NCI-H2107 (cell line): ENCODE measurements around the gene TENM4.
A peak's percentile ranks its signal among the peaks of the same experiment; 100 is the strongest.

Experiments
- DNase-seq: peaks from one replicate; lab custom pipeline; 2025; lab: John Stamatoyannopoulos, UW

The TENM4 gene

DNA sequence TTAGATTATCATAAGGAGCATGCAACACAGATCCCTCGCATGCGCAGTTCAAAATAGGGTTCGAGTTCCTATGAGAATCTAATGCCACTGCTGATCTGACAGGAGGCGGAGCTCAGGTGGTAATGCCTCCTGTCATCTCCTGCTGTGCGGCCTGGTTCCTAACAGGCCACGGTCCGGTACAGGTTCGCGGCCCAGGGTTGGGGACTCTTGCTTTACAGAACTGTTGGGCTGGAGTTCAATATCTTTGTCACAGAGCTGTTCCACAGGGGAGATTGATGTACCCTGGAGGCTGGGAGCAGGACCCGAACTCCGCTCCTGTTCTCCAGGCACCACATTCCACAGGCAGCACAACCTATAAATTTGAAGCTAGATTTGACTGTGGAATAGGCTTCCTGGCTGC is 508.1 kb downstream of the TENM4 start:
- DNase-seq = no peak

DNA sequence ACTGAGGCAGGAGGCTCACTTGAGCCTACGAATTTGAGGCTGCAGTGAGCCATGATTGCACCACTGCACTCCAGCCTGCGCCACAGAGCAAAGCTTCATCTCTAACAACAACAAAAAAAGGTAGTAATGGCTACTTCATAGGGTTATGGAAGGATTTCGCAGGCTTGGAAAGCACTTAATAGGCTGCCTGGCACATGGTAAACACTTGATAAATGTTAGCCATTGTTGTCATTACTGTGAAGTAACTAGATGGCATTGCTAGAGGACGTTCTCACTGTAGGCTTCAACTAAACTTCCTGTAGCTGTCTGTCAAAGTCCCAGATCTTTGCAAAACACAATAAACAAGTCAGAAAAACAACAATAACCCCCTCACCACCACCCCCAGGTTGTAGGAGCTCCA is 508.9 kb downstream of the TENM4 start:
- DNase-seq = no peak

DNA sequence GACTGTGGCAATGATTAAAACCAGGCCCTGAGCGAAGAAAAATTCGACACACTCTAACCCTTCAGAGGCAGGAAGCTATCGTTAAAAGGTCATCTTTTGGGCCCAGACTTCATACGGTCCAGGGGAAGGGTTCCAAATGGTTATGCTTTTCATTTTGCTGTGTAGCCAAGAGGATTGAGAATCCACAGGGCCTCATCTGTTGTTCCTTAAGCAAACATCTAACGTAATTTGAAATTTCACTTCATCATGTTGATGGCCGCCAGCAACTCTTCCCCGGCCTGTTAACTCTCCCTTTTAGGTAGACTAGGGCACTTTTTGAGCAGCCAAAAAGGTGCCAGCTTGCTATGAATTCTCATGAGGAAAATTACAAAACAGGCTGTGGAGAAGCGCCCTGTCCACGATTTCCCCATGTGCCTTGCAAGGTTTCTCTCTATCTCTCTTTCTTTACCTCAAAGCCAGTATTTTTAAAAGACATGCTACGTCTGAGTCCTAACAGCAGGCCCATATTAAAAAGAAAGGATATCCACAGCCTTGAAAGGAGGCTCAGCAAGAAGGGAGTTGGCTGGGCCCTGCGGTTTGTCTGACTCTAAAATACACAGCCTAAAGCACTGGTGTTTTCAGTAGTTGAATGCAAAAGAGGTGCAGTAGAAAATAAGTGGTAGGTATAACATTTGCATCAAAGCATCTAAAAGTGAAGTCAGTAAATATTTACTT is 509.9 kb downstream of the TENM4 start:
- no peak for DNase-seq

DNA sequence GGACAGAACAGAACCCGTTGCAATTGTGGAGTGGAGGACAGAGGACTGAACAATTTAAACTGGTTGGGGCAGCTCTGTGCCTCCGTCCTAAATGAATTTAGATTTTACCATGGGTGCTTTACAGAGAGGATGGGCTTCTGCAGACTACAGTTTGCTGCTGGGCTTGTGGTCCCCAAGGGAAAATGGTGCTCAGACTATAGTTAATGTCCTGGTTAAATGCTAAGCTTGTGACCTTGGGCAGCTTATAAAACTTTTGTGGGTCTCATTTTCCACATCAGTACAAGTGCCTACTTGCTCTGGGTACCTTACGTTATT is 511.0 kb downstream of the TENM4 start:
- DNase-seq = no peak

- DNase-seq = no peak
Observed at GRCh38 chr11:78929207-78929905, 511.5 kb downstream of the TENM4 start.

DNA sequence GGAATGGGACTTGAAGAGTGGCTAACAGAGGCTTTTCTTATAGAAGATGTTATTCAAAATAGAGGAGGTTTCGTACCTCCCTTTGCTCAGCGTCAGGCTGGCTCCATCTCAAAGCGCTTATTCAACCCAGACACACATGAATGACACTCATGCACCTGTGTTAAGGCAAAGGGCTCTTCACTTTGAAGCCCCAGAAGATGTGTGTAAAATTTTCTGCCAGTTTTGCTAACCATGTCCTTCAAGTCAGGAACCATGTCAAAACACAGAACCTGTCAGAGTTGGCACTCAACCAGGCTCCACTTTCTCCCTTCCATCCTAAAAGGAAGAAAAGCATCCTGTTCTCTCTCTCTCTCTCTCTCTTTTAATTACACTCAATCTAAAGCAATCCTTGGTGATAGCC is 513.3 kb downstream of the TENM4 start:
- DNase-seq = no peak

- no peak for DNase-seq
Observed at GRCh38 chr11:78926633-78927338, 514.0 kb downstream of the TENM4 start.

DNA sequence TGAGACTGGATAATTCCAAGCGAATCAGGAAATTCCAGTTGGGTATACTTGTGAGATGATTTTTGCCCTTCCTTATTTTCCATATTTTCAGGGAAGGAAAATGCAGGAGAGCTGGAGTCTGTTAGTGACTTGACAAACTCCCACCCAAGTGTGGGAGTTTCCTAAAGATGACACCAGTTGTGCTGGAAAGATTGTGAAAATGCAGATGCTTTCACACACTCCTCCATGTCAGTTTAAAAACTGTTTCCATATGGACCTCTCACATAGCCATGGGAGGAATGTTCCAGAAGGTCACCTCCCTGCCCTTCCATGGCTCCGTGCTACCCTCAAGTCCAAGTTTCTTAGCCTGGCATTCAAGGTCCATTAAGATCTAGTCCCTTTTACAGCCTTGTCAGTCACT is 515.4 kb downstream of the TENM4 start:
- DNase-seq = no peak

DNA sequence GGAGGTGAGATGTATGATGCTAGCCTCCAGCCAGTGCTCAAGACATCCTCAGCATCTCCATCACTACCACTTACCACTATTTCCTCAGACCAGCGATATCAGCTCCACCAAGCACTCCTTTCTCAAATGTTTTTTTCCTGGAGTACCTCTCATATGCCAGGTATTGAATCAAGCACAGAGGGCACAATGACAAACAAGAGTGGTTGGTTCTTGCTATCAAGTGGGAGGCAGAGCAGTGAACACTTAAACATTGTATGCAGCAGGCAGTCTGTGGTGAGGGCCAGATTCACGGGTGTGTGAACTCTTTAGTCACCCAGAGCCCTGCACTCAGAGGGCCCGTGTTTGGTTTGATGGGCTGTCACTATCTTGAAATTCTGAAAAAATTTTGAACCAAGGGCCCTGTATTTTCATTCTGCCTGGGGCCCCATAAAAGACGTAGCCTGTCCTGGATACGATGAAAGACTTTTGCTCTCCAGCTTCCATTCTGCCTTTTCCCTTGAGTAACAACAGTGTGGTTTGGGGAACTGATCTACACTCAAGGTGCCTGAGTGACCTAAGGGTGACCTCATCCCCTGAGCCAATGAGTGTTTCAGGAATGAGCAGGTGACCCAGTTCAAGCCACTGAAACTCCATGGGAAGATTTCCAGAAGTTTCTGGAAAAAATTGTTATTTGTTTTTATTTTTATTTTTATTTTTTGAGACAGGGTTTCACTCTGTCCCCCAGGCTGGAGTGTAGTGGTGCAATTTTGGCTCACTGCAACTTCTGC is 517.8 kb downstream of the TENM4 start:
- peak; percentile 18 for DNase-seq

GRCh38 chr11:78921509-78921908 is 519.3 kb downstream of the TENM4 start:
- DNase-seq = no peak

DNA sequence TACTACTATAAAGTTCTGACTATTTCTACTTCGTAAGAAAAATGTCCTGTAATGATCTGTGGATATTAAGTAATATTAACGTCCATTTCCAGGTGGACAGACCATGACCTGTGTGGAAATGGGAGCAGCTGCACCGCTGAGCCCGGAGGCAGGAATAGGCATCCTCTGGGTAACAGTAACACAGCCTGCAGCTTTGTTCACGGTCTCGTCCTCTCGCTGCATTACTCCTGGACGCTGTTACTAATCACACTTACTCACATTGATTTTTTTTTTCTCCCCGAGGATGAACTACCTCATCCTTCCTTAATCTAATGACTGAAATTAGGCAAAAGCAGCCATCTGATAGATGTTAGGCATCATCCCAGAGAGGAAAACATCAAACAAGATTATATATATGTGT is 520.5 kb downstream of the TENM4 start:
- DNase-seq = no peak

GRCh38 chr11:78916759-78917158 is 524.1 kb downstream of the TENM4 start:
- DNase-seq = no peak

DNA sequence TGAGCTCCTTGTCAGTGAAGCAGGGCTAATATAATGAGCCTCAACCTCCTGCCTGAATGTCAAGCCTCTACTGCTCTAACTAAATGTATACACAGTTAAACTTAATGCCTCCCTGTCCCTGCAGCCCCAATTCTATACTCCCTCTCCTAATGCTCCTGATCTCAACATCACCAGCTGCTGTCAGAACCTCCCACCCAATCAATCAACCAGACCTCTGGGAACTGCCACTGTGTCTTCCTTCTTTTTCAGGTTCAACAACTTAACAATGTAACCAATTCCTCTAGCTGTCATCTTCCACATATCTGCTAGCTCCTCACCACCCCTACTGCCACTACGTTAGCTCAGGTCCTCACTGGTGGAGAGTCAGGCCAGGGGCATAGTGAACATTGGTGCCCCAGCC is 526.3 kb downstream of the TENM4 start:
- DNase-seq = no peak

DNA sequence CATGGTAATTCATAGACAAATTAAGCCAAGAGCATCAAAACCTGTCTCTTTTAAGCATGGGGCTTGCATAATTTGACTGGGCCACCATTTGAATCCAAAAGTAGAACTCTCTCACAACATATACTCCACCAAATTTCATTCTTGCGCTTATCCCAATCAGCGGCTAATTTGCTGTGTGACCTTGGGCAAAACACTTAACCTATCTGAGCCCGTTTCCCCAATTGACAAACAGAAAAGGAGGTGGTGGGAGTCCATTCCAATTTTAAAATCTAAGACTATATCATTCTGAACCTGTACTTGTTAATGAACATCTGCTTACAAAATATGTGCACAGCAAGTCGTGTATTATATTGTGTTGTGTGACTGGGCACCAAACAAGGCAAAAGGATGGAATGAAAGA is 528.1 kb downstream of the TENM4 start:
- DNase-seq = no peak

GRCh38 chr11:78910322-78910721 is 530.5 kb downstream of the TENM4 start:
- no peak for DNase-seq

- DNase-seq = no peak
Observed at GRCh38 chr11:78909386-78909785, 531.4 kb downstream of the TENM4 start.

DNA sequence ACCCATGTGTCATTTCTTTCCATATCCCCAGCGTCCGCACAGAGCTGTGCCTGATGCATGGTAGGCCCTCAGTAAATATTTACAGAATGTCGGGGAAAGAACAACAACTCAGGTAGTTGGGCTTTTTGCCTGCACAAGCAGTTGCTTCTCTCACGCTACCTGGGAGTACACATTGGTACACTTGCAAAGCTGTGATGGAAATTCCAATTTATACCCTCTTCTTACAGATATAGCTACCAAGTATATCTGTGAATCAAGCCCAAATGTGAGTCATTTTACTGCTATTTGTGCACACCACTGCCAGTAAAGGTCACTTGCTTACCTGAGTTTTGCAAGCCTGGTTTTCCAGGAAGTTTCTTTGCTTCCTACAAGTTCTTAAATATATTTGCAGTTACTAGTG is 533.2 kb downstream of the TENM4 start:
- DNase-seq = no peak

DNA sequence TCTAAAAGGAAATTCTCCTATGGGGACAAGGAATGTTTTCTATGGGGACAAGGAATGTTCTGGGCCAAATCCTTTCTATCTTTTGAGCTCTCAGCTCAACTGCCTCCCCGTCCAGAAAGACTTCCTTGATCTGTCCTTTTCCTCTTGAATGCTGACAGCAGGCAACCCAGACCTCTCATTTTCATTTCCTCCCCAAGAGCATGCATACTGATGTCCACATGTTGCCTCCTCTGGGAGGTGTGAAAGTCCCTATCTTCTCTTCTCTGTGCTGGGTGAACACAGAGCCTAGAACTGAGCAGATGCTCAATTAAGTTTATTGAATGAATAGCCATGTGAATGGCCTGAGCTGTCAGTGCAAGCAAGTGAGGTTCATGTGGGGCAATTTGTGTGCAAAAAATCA is 534.3 kb downstream of the TENM4 start:
- DNase-seq = no peak

GRCh38 chr11:78905756-78906155 is 535.1 kb downstream of the TENM4 start:
- DNase-seq = no peak

GRCh38 chr11:78902771-78903507 is 537.9 kb downstream of the TENM4 start:
- no peak for DNase-seq

DNA sequence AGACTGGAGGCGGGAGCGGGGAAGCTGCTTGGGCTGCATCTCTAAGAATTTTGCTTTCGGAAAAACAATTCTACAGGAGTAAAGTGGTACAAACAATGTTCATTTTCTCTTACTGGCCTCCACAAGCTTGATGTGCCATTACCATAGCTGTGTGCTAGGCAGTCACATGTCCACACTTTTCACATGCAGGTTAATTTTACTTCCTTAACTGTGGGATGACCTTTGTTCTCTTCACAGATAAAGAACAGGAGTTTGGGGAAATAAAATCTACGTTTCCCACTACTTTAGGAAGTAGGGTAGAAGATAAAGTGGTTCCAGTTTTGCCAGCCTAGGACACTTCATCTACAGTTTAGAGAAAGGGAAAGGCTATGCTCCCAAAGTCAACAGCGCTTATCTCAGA is 539.0 kb downstream of the TENM4 start:
- no peak for DNase-seq

GRCh38 chr11:78898266-78898775 is 542.5 kb downstream of the TENM4 start:
- no peak for DNase-seq
